Measurements from ENCODE around the gene SLC25A47.
"Not testable (repeated sequence)": the region's sequence is repeated elsewhere in the genome, so short reads cannot be mapped to it uniquely, and the experiment has no call there.

SLC25A47 gene

DNA sequence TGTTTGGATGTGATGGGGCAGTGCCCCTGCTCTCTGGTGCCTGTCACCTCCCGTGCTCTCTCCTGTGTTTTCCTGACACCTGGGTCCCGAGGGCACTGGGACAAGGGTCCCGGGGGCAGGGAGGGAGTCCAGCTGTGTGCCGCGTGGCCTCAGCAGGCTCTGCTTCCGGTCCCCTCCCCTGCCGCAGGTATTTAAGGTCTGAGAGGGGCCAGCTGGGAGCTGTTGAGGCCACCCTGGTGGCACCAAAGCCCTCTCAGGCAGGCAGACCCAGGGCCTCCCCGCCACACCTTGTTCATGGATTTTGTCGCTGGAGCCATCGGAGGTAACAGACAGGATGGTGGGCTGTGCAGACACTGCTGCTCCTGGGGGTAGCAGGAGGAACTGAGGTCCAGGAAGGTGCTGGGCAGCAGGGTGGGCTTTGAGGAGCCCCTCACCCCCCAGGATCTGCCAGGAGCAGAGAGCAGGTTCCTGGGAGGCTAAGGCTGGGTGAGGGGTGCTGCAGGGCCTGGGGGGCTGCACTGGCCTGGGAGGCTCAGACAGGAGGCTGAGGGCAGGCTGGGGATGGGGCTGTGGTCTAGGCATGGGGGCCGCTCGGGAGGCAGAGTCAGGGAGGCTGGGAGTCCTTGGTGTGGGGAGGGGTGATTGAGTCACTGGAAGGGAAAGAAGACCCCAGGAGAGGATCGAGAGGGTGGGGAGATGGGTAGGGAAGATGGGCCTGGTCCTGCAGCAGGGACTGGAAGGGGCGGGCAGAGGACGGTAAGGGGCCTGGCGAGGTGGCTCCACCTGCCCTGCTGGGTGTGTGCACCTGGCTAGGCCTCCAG, at the start of gene SLC25A47:
SLC25A47 (plus strand) TSS at position 219 of the 821 bp plus-strand sequence; CDS start at position 295, 76 bp downstream.
- no peak for DNase-seq (ENCODE audit: low spot score)

DNA sequence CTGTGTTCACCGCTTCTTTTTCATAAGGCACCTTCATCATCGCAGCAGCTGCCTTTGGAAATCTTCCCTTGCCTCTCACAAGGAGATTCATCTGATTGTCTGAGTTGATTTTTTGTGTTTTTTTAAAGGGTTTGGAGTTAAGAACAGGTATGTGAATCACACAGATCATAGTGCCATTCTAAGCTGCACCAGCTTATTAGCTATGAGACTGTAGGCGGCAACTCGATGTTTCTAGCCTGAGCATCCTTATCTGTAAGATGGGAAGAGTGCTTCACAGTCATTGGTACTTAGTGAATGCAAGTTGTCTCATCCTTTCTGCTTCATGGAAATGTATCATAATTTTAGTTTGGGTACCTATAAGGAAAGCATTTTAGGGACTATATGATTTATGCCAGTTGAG, 48.9 kb upstream of the SLC25A47 start:
- no peak for DNase-seq (ENCODE audit: low spot score)

- no peak for DNase-seq (ENCODE audit: low spot score)
These were observed 47.9 kb upstream of the SLC25A47 start for GRCh38 chr14:100275214-100275613.

DNA sequence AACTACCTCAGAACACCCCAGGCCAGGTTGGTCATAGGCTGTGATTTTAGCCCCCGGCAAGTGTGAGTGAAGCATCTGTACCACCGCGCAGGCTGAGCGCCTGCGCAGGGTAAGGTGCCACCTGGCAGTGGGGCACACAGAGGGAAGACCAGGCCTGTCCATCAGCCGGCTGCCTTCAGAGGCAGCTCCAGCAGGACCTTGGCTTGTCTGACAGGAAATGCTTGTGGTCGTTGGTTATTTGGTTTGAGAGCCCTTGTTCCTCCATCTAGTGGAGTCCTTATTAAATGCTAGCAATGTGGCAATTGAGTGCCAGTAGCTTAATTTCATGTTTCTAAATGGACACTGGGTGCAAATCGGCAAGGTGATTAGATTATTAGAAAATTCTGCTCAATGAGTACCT, 44.4 kb upstream of the SLC25A47 start:
- peak; percentile 86 for DNase-seq (ENCODE audit: low spot score)

DNA sequence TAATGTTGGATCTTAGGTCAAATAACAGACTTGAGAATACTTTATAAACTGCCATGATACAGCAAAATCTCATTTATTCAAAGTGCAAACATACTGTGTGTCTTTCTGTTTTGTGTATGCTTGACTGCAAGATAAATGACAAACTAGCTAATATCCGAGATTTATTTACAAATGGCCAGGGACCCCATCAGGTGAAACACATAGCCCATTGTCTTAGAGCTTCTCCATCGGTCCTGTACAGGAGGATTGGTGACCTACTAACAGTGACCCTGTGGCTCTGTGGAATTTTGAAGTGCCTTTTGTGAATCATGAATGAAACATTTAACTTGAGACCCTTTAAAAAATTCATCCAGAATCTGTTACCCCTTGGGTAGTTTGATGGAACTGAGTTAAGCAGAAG, 44.0 kb upstream of the SLC25A47 start:
- DNase-seq (ENCODE audit: low spot score), result no peak

- no peak for DNase-seq (ENCODE audit: low spot score)
These were observed 43.6 kb upstream of the SLC25A47 start for GRCh38 chr14:100279563-100279962.

DNA sequence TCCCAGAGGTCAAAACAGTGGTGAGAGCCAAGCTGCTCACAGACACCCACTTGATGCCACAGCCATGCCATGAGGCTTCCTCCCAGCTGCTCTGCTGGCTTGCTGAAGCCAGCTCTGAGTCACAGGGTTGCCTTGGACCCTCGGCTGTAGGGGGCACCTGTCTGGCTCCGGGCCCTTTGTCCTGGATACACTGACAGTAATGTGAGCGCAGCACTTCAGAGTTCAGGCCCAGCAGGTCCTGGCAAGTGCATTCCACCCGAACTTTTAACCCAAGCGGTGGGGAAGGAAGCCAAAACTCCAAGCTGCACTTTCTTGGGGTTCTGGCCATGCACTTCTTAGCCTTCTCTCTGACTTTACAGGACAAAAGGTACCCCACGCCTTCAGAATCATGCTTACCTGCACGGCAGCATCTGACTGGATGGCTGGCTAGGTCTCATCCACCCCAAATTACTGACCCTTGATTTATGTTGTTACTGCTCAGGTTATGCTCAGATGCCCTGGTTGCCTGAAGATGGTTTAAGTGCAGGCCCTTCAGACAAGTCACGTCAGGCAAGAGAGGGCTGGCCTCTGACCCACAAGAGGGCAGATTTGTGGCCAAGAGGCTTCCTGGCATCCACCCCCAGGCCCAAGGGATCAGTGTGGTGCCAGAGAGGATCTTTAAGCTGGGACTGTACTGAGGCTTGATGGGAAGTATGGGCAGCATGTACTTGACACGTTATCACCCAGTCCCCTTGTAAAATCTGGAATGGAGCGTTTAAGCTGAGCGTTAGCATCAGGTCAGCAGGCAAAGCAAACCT, 41.7 kb upstream of the SLC25A47 start:
- no peak for DNase-seq (ENCODE audit: low spot score)

DNA sequence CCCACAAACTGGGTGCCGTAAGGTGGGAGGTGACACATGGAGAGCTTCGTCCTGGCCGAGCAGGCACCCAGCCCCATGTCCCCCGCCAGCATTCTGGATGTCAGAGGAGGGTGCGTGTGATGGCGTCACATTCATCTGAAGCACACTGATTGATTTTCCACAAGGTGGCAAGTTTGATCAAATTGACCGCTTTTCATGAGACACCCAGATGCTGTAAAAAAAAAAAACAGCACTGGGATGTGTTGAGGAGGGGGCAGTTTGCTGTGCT, 41.1 kb upstream of the SLC25A47 start:
- DNase-seq (ENCODE audit: low spot score), result no peak

DNA sequence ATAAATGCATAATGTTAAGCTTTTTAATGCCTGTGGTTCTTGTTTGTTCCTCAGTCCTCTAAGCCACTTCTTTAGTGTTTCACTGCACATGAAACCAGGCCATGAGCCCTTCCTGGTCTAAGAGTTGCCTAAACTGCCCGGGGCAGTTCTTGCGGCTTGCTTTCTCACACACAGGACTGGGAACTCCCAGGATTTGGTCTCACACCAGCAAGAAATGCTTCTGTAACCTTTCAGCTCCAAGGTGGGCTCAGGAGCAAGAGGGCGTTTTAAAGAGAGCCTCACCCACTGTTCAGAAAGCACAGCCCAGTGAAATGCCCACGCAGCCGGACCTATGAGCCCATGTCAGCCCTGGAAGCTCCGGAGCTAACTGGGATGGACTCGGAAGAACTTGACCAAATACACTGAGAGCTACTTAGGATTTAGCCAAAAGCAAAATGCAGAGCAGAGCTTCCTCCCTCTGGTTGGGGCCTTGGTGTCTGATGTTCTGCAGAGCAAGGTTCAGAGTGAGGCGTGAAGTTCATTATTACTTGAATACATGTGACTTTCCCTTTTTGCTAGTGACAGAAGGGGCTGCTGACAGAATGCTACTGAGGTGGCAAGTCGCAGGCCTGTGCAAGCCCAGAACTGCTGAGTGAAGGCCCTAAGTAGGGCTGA, 40.2 kb upstream of the SLC25A47 start:
- no peak for DNase-seq (ENCODE audit: low spot score)

GRCh38 chr14:100283436-100283835, 39.7 kb upstream of the SLC25A47 start:
- DNase-seq (ENCODE audit: low spot score), result not testable (repeated sequence)

DNA sequence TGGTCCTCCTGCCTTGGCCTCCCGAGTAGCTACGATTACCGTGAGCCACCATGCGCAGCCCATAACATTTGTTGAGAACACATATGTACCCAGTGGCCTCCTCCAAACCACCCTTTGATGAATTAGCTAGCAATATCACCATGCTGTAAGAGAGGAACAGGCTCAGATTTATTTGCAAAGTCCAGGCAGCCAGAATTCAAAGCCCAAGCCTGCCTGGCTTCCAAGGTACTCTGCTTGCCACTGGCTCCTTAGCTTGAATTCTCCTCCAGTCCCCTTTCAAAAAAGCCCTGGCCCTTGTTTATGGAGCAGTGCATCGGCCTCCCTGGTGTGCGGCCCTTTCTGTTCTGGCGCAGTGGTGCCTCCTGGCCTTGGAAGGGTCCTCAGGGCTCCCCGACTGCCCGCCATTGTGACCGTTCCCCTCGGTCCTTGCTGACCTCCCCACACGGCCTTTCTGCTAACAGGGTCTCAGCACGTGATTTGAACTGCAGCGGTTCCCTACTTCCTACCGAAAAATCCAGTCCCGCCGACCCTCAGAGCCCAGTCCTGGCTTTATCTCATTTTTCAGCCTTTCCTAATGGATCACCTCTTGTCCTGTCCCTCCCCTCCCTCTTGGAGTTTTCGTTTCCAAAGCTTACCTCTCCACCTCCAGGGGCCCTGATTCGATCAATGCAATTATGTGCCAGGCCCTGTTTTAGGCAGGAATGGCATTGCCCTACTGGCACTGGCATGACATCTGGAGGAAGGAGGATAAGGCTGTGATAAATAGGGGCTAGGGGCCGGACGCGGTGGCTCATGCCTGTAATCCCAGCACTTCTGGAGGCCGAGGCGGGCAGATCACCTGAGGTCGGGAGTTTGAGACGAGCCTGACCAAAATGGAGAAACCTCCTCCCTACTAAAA, 38.9 kb upstream of the SLC25A47 start:
- no peak for DNase-seq (ENCODE audit: low spot score)

GRCh38 chr14:100285021-100285912, 37.9 kb upstream of the SLC25A47 start:
- peak; percentile 98 for DNase-seq (ENCODE audit: low spot score)

DNA sequence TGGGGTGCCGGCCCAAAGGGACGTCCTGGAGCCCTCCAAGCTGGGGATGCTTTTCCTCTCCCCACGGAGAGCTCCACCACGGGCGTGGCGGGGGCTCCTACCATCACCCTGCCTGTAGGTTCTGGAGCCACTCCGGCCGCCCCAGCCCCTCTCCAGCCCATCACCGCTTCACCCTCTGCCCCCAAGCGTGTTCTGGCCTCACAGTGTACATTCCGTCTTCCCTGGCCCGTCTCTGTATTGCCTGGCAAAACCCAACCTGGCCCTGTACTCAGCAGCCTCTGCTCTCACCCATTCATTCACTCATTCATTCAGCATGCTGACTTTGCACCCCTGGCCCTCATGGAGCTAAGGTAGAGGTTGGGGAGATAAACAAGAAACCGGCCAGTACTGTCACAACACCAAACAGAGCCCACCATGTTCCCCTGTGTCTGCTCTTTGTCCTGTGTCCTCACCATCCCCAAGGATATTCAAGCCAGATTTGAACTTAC, 37.2 kb upstream of the SLC25A47 start:
- DNase-seq (ENCODE audit: low spot score), result no peak

GRCh38 chr14:100286484-100287191, 36.5 kb upstream of the SLC25A47 start:
- DNase-seq (ENCODE audit: low spot score), result no peak

DNA sequence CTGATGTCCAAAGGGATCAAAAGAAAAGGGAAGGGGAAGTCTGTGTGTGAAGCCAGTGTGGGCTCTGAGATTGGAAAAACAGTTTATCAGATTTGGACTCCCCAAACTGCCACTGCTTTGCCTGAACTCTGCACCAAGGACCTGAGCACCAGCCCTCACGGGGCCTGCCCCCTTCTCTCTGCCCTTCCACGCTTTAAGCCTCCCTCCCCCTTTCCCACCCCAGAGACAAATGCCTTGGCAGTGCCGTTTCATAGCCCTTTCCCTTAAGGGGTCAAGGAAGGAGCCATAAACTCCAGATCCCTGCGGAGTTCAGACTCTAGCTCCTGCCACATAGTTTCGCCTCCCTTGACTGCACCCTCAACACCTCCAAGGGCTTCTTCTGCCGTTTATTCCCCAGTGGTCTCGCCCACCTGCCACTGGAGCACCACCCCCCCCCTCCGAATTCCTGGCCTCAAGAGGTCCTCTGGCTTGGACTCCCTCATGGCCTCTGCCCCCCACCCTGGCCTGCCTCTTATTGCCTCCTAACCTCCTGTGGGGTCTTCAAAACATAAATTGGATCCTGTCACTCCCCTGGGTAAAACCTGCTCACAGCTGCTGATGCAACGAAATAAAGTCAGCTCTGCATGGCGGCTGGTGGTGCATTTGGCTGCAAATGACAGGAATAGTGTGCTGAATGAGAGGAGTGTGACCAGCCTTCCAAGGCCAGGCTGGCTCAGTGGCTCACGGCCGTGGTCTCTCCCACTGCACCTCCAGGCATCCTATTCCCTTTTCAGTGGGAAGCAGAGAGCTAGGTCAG, 35.7 kb upstream of the SLC25A47 start:
- no peak for DNase-seq (ENCODE audit: low spot score)

DNA sequence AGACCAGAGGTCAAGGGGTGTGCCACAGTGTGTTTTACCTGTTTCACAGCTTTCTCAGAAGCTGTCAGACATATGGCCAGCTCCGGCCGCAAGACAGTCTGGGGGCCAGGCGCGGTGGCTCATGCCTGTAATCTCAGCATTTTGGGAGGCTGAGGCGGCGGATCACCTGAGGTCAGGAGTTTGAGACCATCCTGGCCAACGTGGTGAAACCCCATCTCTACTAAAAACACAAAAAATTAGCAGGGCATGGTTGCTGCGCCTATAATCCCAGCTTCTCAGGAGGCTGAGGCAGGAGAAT, 35.2 kb upstream of the SLC25A47 start:
- not testable (repeated sequence) for DNase-seq (ENCODE audit: low spot score)

GRCh38 chr14:100288382-100289185, 34.6 kb upstream of the SLC25A47 start:
- no peak for DNase-seq (ENCODE audit: low spot score)

- no peak for DNase-seq (ENCODE audit: low spot score)
These were observed 33.1 kb upstream of the SLC25A47 start for GRCh38 chr14:100289916-100290606.

All from GM03348 (cell line).